Colonic mucosa (tissue), 4 donors: Measurements from ENCODE around the gene SGSH. TPM values are rescaled to one million over a fixed set of nuclear protein-coding genes. Genes with fewer than 3 reads are reported as not detected.

Source experiments
- DNase-seq: peaks from one replicate; pipeline ENCODE4 v3.0.0-alpha.2; 2020
- H3K27ac ChIP-seq: fragments of 200-600 bp; one replicate; pipeline ENCODE4 v1.8.0; 2021
- H3K27me3 ChIP-seq: fragments of 200-600 bp; one replicate; pipeline ENCODE4 v1.8.0; 2021
- H3K36me3 ChIP-seq: fragments of 200-600 bp; one replicate; pipeline ENCODE4 v1.8.0; 2021
- H3K4me1 ChIP-seq: fragments of 200-600 bp; one replicate; pipeline ENCODE4 v1.8.0; 2021; ENCODE audit warnings: mild to moderate bottlenecking
- H3K4me3 ChIP-seq: fragments of 200-600 bp; one replicate; pipeline ENCODE4 v1.8.0; 2021
- H3K9ac ChIP-seq, 2 donors: one replicate each; pipeline ENCODE4 v1.7.0; 2013; ENCODE audit warnings: control low read depth in 2 of 2, low read depth in 2 of 2, low read length in 2 of 2
- H3K9me3 ChIP-seq: fragments of 200-600 bp; one replicate; pipeline ENCODE4 v1.8.0; 2021
- CTCF ChIP-seq: fragments of 200-600 bp; IDR thresholded peaks from one replicate; pipeline ENCODE4 v1.8.0; 2022; ENCODE audit warnings: antibody characterized with exemption, mild to moderate bottlenecking
- intact Hi-C: fragments of 100-400 bp; cut with DNase I; formaldehyde crosslinking; loops from one replicate; pipeline ENCODE4 v1.14.1; 2022
- total RNA-seq, 2 donors: library from RNA; stranded (reverse); fragmentation: NEBNext Ultra II Directional in 1 of 2; extraction: Animal tissue kit (Norgen Biotek cat#: 25700) in 1 of 2; gene quantifications; one replicate each; pipeline ENCODE4 v1.2.1, GENCODE V29; 2021
- donor health status: healthy.
- donor health status: DM: no; HTN: no; CAD: no.
- donor health status: DM: no; HTN: no; CAD: no.

The SGSH gene
- total RNA-seq, 2 donors from 2014 or later, result 40.3 to 43.1 TPM

GRCh38 chr17:80212109-80212508, 8.0 kb downstream of the SGSH start:
- no peak overlapping the region for H3K9ac ChIP-seq
- H3K4me1 ChIP-seq, result no peaks in the 10 kb centered on the region
- no peak overlapping the region for H3K4me3 ChIP-seq
- H3K9me3 ChIP-seq, result no peaks in the 10 kb centered on the region
- DNase-seq, result no peak
- no peaks in the 10 kb centered on the region for H3K36me3 ChIP-seq
- intact Hi-C loops, result no loop called here
- no peak overlapping the region for H3K27ac ChIP-seq
- H3K27me3 ChIP-seq, result no peaks in the 10 kb centered on the region
- no peak for TF ChIP-seq CTCF

GRCh38 chr17:80210348-80211108, 9.6 kb downstream of the SGSH start:
- H3K27me3 ChIP-seq, result no peaks in the 10 kb centered on the region
- no peak overlapping the region for H3K4me3 ChIP-seq
- no peak overlapping the region for H3K27ac ChIP-seq
- H3K9me3 ChIP-seq, result no peaks in the 10 kb centered on the region
- H3K36me3 ChIP-seq, result no peaks in the 10 kb centered on the region
- no peak for TF ChIP-seq CTCF
- no peaks in the 10 kb centered on the region for H3K4me1 ChIP-seq
- DNase-seq, result no peak
- no peak overlapping the region for H3K9ac ChIP-seq
- intact Hi-C loops, result no loop called here

GRCh38 chr17:80209765-80210164, 10.4 kb downstream of the SGSH start:
- DNase-seq, result no peak

GRCh38 chr17:80208050-80208449, 12.1 kb downstream of the SGSH start:
- no peak overlapping the region for H3K4me3 ChIP-seq
- no peak overlapping the region for H3K27ac ChIP-seq
- intact Hi-C loops, result no loop called here
- H3K27me3 ChIP-seq, result no peaks in the 10 kb centered on the region
- H3K9me3 ChIP-seq, result no peaks in the 10 kb centered on the region
- no peak overlapping the region for H3K9ac ChIP-seq
- no peak for DNase-seq
- H3K4me1 ChIP-seq, result no peaks in the 10 kb centered on the region
- no peak for TF ChIP-seq CTCF
- H3K36me3 ChIP-seq, result no peaks in the 10 kb centered on the region

More at GRCh38 chr17:80209765-80210164, 10.4 kb downstream of the SGSH start:
- no peak overlapping the region for H3K27ac ChIP-seq
- H3K36me3 ChIP-seq, result no peaks in the 10 kb centered on the region
- no peak overlapping the region for H3K9ac ChIP-seq
- intact Hi-C loops, result no loop called here
- no peaks in the 10 kb centered on the region for H3K27me3 ChIP-seq
- H3K4me3 ChIP-seq, result no peak overlapping the region
- no peak for TF ChIP-seq CTCF
- H3K9me3 ChIP-seq, result no peaks in the 10 kb centered on the region
- no peaks in the 10 kb centered on the region for H3K4me1 ChIP-seq

GRCh38 chr17:80205811-80206210, 14.3 kb downstream of the SGSH start:
- TF ChIP-seq CTCF, result no peak
- Histone ChIP-seq H3K36me3 (no peaks in the 10 kb centered on the region), H3K9me3 (no peaks in the 10 kb centered on the region), H3K9ac (no peak overlapping the region), H3K4me1 (no peaks in the 10 kb centered on the region), H3K27ac (no peak overlapping the region), H3K4me3 (no peak overlapping the region), H3K27me3 (no peaks in the 10 kb centered on the region)
- DNase-seq, result no peak
- intact Hi-C loops, result no loop called here
